HepG2 (cell line): ENCODE measurements around the gene GIPC3. TPM values are rescaled to one million over a fixed set of nuclear protein-coding genes. Genes with fewer than 3 reads are reported as not detected.

ENCODE experiments used
- FOXC1 ChIP-seq: sonication (generic); formaldehyde crosslinking; IDR thresholded peaks from 2 replicates; pipeline ENCODE4 v1.8.0; 2022; ENCODE audit warnings: mild to moderate bottlenecking, missing genetic modification reagents, borderline replicate concordance
- HOXA5 ChIP-seq: sonication (generic); formaldehyde crosslinking; IDR thresholded peaks from 2 replicates; pipeline ENCODE4 v1.4.0; 2020; ENCODE audit warnings: missing genetic modification reagents
- MAFF ChIP-seq: IDR thresholded peaks from 2 replicates; pipeline ENCODE4 v1.6.1; 2011; ENCODE audit warnings: low read depth, low read length, improper control_type of control experiment
- MAZ ChIP-seq, 2 experiments: sonication (generic) in 1 of 2; formaldehyde crosslinking in 1 of 2; IDR thresholded peaks; 2 replicates each; pipeline versions ENCODE4 v1.5.0 to v1.6.1; 2012 to 2020; ENCODE audit warnings: low read depth in 2 of 2, mild to moderate bottlenecking in 2 of 2, borderline replicate concordance in 1 of 2, improper control_type of control experiment in 1 of 2, low read length in 1 of 2, missing genetic modification reagents in 1 of 2, moderate library complexity in 1 of 2
- MIER3 ChIP-seq: IDR thresholded peaks from 2 replicates; pipeline ENCODE4 v1.6.1; 2016; ENCODE audit warnings: missing compliant biosample characterization, borderline replicate concordance
- NFRKB ChIP-seq: fragments of 450-650 bp; IDR thresholded peaks from 2 replicates; pipeline ENCODE4 v1.6.1; 2017
- NR2F2 ChIP-seq: IDR thresholded peaks from 2 replicates; pipeline ENCODE4 v1.6.1; 2012; ENCODE audit warnings: low read depth, inconsistent platforms, borderline replicate concordance
- PCBP2 ChIP-seq: fragments of 200-400 bp; formaldehyde crosslinking; optimal IDR thresholded peaks from 2 replicates; pipeline ENCODE3; 2018; ENCODE audit warnings: low read length, low read depth; ENCODE audit not compliant: poor library complexity, severe bottlenecking
- POLR2AphosphoS5 ChIP-seq: IDR thresholded peaks from 2 replicates; pipeline ENCODE4 v1.6.1; 2012; ENCODE audit warnings: low read depth, low read length
- XBP1 ChIP-seq: sonication (generic); formaldehyde crosslinking; IDR thresholded peaks from 2 replicates; pipeline ENCODE4 v1.5.0; 2020; ENCODE audit warnings: missing genetic modification reagents
- ZMYM2 ChIP-seq: sonication (generic); formaldehyde crosslinking; IDR thresholded peaks from 2 replicates; pipeline ENCODE4 v1.8.0; 2022; ENCODE audit warnings: mild to moderate bottlenecking, missing genetic modification reagents
- ZMYM4 ChIP-seq: sonication (generic); formaldehyde crosslinking; IDR thresholded peaks from 2 replicates; pipeline ENCODE4 v1.8.1; 2023; ENCODE audit warnings: mild to moderate bottlenecking, missing genetic modification reagents
- ZNF207 ChIP-seq: fragments of 450-650 bp; IDR thresholded peaks from 2 replicates; pipeline ENCODE4 v1.6.1; 2016; ENCODE audit warnings: antibody characterized with exemption, borderline replicate concordance
- ZNF382 ChIP-seq: sonication (generic); formaldehyde crosslinking; IDR thresholded peaks from 2 replicates; pipeline ENCODE4 v1.5.0; 2020; ENCODE audit warnings: missing genetic modification reagents, mild to moderate bottlenecking, borderline replicate concordance
- ZNF552 ChIP-seq: sonication (generic); formaldehyde crosslinking; IDR thresholded peaks from 2 replicates; pipeline ENCODE4 v1.9.0; 2022; ENCODE audit warnings: missing genetic modification reagents, mild to moderate bottlenecking, borderline replicate concordance
- ZNF670 ChIP-seq: sonication (generic); formaldehyde crosslinking; IDR thresholded peaks from 2 replicates; pipeline ENCODE4 v1.8.0; 2022; ENCODE audit warnings: mild to moderate bottlenecking, missing genetic modification reagents, borderline replicate concordance
- polyA plus RNA-seq, 8 experiments: library from polyadenylated mRNA; depleted of rRNA in 3 of 8; stranded (reverse) in 7 of 8; unstranded in 1 of 8; fragments of >200 nt; fragmentation: Illumina TruSeq in 4 of 8; extraction: Trizol in 4 of 8; gene quantifications; 2 replicates each; pipeline versions ENCODE4 v1.2.1 to v1.2.3, GENCODE V29; 2011 to 2016; ENCODE audit warnings: low read depth in 4 of 8, missing spikeins in 1 of 8, mixed read lengths in 1 of 8; ENCODE audit not compliant: insufficient read depth in 1 of 8
- total RNA-seq, 5 experiments: library from RNA; depleted of rRNA; stranded (reverse); fragments of >200 nt; fragmentation: Illumina TruSeq; extraction: Trizol; gene quantifications; 2 replicates each; pipeline ENCODE4 v1.2.3, GENCODE V29; 2016; ENCODE audit warnings: low read depth in 1 of 5
- TF ChIP-seq, protein P1 (sequence below): sonication (generic); formaldehyde crosslinking; IDR thresholded peaks from 2 replicates; pipeline ENCODE4 v1.5.0; 2020; ENCODE audit warnings: mild to moderate bottlenecking, missing genetic modification reagents
- TF ChIP-seq, protein P2 (sequence below): sonication (generic); formaldehyde crosslinking; IDR thresholded peaks from 2 replicates; pipeline ENCODE4 v1.4.0; 2020; ENCODE audit warnings: mild to moderate bottlenecking, low read depth, missing genetic modification reagents
- TF ChIP-seq, protein P3 (sequence below): sonication (generic); formaldehyde crosslinking; IDR thresholded peaks from 2 replicates; pipeline ENCODE4 v1.5.0; 2020; ENCODE audit warnings: missing genetic modification reagents, mild to moderate bottlenecking, borderline replicate concordance
- TF ChIP-seq, protein P4 (sequence below): IDR thresholded peaks from 2 replicates; pipeline ENCODE4 v1.6.1; 2016; ENCODE audit warnings: mild to moderate bottlenecking, missing biosample characterization, missing genetic modification reagents
- TF ChIP-seq, protein P5 (sequence below): sonication (generic); formaldehyde crosslinking; IDR thresholded peaks from 2 replicates; pipeline ENCODE4 v1.9.0; 2021; ENCODE audit warnings: missing genetic modification reagents, mild to moderate bottlenecking, borderline replicate concordance
- TF ChIP-seq, protein P6 (sequence below): sonication (generic); formaldehyde crosslinking; IDR thresholded peaks from 2 replicates; pipeline ENCODE4 v1.9.0; 2021; ENCODE audit warnings: missing genetic modification reagents, borderline replicate concordance

GIPC3 gene
- total and polyA plus RNA-seq, 2 of the 13 experiments (the other 11 are each of a cell fraction or from before 2014, with no cell fraction given), result 0.05 TPM; not detected in 1

DNA sequence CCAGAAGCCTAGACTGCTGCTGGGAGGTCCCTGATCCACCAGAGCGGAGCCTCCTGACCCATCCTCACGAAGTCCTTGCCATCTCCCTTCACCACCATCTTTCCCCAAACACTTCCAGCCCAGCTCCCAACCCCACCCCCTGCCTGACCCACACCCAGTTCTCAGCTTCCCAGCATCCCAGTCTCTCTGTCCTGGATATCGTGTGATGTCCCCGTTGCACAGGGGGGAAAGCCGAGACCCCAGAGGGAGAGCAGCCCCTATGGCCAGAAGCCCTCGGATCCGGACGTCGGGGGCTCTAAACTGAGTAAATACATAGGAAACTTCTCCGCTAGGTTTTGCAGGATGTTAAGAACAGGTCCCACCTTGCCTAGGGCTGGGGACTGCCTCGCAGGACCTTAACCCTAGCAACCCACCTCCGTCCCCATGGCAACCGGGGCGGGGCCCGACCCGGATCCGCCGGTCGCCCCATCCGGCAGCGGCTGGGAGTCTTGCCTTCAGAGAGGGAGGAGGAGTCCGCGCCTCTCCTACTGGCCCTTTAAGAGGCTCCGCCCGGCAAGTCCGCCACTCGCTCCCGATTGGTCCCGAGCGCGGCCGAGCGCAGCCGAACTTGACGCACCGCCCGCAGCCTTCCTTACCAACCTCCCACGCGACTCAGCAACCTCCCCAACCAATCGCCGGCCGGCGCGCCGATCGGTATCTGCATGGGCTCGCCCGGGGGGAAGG, 13.0 kb upstream of the GIPC3 start (continued):
- TF ChIP-seq ZNF552 (CRISPR knock-in tag) (no peak), POLR2AphosphoS5 (no peak), NFRKB (no peak), MIER3 (CRISPR knock-in tag) (no peak), MAFF (no peak), ZNF207 (no peak), FOXC1 (CRISPR knock-in tag) (no peak), ZNF670 (CRISPR knock-in tag) (no peak), NR2F2 (no peak), MAZ (IDR thresholded peaks at IDR 0.05; ENCODE audit: borderline replicate concordance, low read depth, low read length) (peak; percentile 63), MAZ (CRISPR knock-in tag; IDR thresholded peaks at IDR 0.05; ENCODE audit: low read depth) (peak; percentile 33; the same call in 1 of the 2 replicates), ZMYM2 (CRISPR knock-in tag) (no peak), HOXA5 (CRISPR knock-in tag) (no peak), ZNF382 (CRISPR knock-in tag) (no peak), PCBP2 (no peak), XBP1 (CRISPR knock-in tag) (no peak), ZMYM4 (no peak)
- TF ChIP-seq, protein P1, sequence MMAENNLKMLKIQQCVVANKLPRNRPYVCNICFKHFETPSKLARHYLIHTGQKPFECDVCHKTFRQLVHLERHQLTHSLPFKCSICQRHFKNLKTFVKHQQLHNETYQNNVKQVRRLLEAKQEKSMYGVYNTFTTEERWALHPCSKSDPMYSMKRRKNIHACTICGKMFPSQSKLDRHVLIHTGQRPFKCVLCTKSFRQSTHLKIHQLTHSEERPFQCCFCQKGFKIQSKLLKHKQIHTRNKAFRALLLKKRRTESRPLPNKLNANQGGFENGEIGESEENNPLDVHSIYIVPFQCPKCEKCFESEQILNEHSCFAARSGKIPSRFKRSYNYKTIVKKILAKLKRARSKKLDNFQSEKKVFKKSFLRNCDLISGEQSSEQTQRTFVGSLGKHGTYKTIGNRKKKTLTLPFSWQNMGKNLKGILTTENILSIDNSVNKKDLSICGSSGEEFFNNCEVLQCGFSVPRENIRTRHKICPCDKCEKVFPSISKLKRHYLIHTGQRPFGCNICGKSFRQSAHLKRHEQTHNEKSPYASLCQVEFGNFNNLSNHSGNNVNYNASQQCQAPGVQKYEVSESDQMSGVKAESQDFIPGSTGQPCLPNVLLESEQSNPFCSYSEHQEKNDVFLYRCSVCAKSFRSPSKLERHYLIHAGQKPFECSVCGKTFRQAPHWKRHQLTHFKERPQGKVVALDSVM (CRISPR knock-in tag), result 0 out of 2 replicates have a peak, but pooled peaks have one; percentile 26
- TF ChIP-seq, protein P2, sequence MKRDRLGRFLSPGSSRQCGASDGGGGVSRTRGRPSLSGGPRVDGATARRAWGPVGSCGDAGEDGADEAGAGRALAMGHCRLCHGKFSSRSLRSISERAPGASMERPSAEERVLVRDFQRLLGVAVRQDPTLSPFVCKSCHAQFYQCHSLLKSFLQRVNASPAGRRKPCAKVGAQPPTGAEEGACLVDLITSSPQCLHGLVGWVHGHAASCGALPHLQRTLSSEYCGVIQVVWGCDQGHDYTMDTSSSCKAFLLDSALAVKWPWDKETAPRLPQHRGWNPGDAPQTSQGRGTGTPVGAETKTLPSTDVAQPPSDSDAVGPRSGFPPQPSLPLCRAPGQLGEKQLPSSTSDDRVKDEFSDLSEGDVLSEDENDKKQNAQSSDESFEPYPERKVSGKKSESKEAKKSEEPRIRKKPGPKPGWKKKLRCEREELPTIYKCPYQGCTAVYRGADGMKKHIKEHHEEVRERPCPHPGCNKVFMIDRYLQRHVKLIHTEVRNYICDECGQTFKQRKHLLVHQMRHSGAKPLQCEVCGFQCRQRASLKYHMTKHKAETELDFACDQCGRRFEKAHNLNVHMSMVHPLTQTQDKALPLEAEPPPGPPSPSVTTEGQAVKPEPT (CRISPR knock-in tag), result 0 out of 2 replicates have a peak, but pooled peaks have one; percentile 46
- TF ChIP-seq, protein P3, sequence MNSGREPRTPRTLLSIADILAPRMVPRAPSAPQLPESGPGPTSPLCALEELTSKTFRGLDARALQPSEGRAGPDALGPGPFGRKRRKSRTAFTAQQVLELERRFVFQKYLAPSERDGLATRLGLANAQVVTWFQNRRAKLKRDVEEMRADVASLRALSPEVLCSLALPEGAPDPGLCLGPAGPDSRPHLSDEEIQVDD, result no peak
- TF ChIP-seq, protein P4, sequence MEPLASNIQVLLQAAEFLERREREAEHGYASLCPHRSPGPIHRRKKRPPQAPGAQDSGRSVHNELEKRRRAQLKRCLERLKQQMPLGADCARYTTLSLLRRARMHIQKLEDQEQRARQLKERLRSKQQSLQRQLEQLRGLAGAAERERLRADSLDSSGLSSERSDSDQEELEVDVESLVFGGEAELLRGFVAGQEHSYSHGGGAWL (CRISPR knock-in tag), result no peak
- TF ChIP-seq, protein P5, sequence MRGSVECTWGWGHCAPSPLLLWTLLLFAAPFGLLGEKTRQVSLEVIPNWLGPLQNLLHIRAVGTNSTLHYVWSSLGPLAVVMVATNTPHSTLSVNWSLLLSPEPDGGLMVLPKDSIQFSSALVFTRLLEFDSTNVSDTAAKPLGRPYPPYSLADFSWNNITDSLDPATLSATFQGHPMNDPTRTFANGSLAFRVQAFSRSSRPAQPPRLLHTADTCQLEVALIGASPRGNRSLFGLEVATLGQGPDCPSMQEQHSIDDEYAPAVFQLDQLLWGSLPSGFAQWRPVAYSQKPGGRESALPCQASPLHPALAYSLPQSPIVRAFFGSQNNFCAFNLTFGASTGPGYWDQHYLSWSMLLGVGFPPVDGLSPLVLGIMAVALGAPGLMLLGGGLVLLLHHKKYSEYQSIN (CRISPR knock-in tag), result no peak
- TF ChIP-seq, protein P6, sequence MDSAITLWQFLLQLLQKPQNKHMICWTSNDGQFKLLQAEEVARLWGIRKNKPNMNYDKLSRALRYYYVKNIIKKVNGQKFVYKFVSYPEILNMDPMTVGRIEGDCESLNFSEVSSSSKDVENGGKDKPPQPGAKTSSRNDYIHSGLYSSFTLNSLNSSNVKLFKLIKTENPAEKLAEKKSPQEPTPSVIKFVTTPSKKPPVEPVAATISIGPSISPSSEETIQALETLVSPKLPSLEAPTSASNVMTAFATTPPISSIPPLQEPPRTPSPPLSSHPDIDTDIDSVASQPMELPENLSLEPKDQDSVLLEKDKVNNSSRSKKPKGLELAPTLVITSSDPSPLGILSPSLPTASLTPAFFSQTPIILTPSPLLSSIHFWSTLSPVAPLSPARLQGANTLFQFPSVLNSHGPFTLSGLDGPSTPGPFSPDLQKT, result no peak
